Amniotic epithelial cell (primary cell): ENCODE measurements around the gene VGLL4.
A peak's percentile ranks its signal among the peaks of the same experiment; 100 is the strongest.

ENCODE experiments used
- DNase-seq: peaks from one replicate; pipeline ENCODE4 v3.0.0-alpha.2; 2010; ENCODE audit warnings: low read depth

Gene VGLL4

GRCh38 chr3:11653298-11654055 lies 9.8 kb upstream of the VGLL4 start:
- no peak for DNase-seq

GRCh38 chr3:11651900-11652299 lies 8.2 kb upstream of the VGLL4 start:
- DNase-seq = peak; percentile 50

GRCh38 chr3:11651477-11651876 lies 7.8 kb upstream of the VGLL4 start:
- no peak for DNase-seq

- no peak for DNase-seq
These were observed 6.7 kb upstream of the VGLL4 start for GRCh38 chr3:11650391-11650790.

- no peak for DNase-seq
These were observed 5.0 kb upstream of the VGLL4 start for GRCh38 chr3:11648735-11649134.

GRCh38 chr3:11643201-11643603 lies 513 bp downstream of the VGLL4 start:
- no peak for DNase-seq

GRCh38 chr3:11642431-11643191 lies 1.1 kb downstream of the VGLL4 start:
- DNase-seq = peak; percentile 90

GRCh38 chr3:11641683-11642430 lies 1.9 kb downstream of the VGLL4 start:
- DNase-seq = peak; percentile 62

- peak; percentile 74 for DNase-seq
These were observed 2.4 kb downstream of the VGLL4 start for GRCh38 chr3:11641316-11641682.

GRCh38 chr3:11640009-11640673 lies 3.6 kb downstream of the VGLL4 start:
- no peak for DNase-seq

- DNase-seq = no peak
These were observed 5.0 kb downstream of the VGLL4 start for GRCh38 chr3:11638495-11639358.

- peak; percentile 46 for DNase-seq
These were observed 5.7 kb downstream of the VGLL4 start for GRCh38 chr3:11637901-11638458.

- DNase-seq = no peak
These were observed 7.3 kb downstream of the VGLL4 start for GRCh38 chr3:11636394-11636770.

- DNase-seq = no peak
These were observed 7.9 kb downstream of the VGLL4 start for GRCh38 chr3:11635680-11636393.

- no peak for DNase-seq
These were observed 8.6 kb downstream of the VGLL4 start for GRCh38 chr3:11634974-11635612.

- no peak for DNase-seq
These were observed 9.6 kb downstream of the VGLL4 start for GRCh38 chr3:11634081-11634635.

GRCh38 chr3:11632966-11633365 lies 10.7 kb downstream of the VGLL4 start:
- no peak for DNase-seq

- DNase-seq = no peak
These were observed 11.2 kb downstream of the VGLL4 start for GRCh38 chr3:11632564-11632963.

- peak; percentile 65 for DNase-seq
These were observed 11.9 kb downstream of the VGLL4 start for GRCh38 chr3:11631820-11632219.
